Endothelial cell of umbilical vein (primary cell): ENCODE measurements around the gene LRFN3. TPM values are rescaled to one million over a fixed set of nuclear protein-coding genes. Genes with fewer than 3 reads are reported as not detected.

ENCODE experiments used
- BruUV-seq: library from RNA; stranded (reverse); fragments of 400-500 nt; replicated peaks from 2 replicates; lab custom pipeline; 2021; lab: Mats Ljungman, UMichigan
- CTCF ChIA-PET: fragments of 300-600, 350-600 bp; sonication (Branson Sonifier 250); formaldehyde crosslinking; loops from one replicate; lab custom pipeline; 2021; ENCODE audit warnings: antibody characterized with exemption, inconsistent platforms; lab: Charles Lee
- POLR2A ChIA-PET: fragments of 300-600, 350-600 bp; sonication (Branson Sonifier 250); formaldehyde crosslinking; loops from one replicate; lab custom pipeline; 2021; ENCODE audit warnings: antibody characterized with exemption, inconsistent platforms; lab: Charles Lee
- DNase-seq: peaks from one replicate; pipeline ENCODE4 v3.0.0-alpha.2; 2011; ENCODE audit warnings: low read depth, low spot score
- FAIRE-seq: peaks from 2 replicates; lab custom pipeline; 2011; peaks lifted over from hg19 to GRCh38; lab: Jason Lieb, UNC
- H2AFZ ChIP-seq: 2 replicates; pipeline ENCODE4 v1.6.0; 2012; ENCODE audit warnings: low read depth, low read length, control low read depth, inconsistent platforms
- H3K27ac ChIP-seq: 2 replicates; pipeline ENCODE4 v1.5.1; 2011; ENCODE audit warnings: low read depth, mild to moderate bottlenecking, control low read depth, low read length, moderate library complexity; ENCODE audit not compliant: insufficient read depth
- H3K27me3 ChIP-seq, 2 experiments: 2 replicates each; pipeline versions ENCODE4 v1.6.0 to v1.6.1; 2011; ENCODE audit warnings: low read length in 2 of 2, mixed read lengths in 1 of 2; ENCODE audit not compliant: control insufficient read depth in 2 of 2, insufficient read depth in 2 of 2
- H3K36me3 ChIP-seq, 2 experiments: 2 replicates in 1 of 2; 3 replicates in 1 of 2; pipeline ENCODE4 v1.5.1; 2011; ENCODE audit warnings: low read length in 2 of 2, mild to moderate bottlenecking in 1 of 2, moderate library complexity in 1 of 2; ENCODE audit not compliant: control insufficient read depth in 2 of 2, insufficient read depth in 2 of 2; ENCODE audit errors: extremely low read depth in 1 of 2
- H3K4me1 ChIP-seq: 3 replicates; pipeline ENCODE4 v1.5.1; 2011; ENCODE audit warnings: mild to moderate bottlenecking, low read length; ENCODE audit not compliant: control insufficient read depth, insufficient read depth; ENCODE audit errors: extremely low read depth
- H3K4me2 ChIP-seq: 2 replicates; pipeline ENCODE4 v1.6.1; 2011; ENCODE audit warnings: low read length, control low read depth, mixed read lengths; ENCODE audit not compliant: insufficient read depth
- H3K4me3 ChIP-seq, 3 experiments: fragments of 200-600 bp in 1 of 3; sonication (generic), shearing (Covaris generic) in 1 of 3; replicated peaks in 1 of 3; 2 replicates each; pipeline ENCODE4 v1.5.1; 2011 to 2016; ENCODE audit warnings: control low read depth in 3 of 3, low read length in 3 of 3, mild to moderate bottlenecking in 2 of 3, inconsistent platforms in 1 of 3, low read depth in 1 of 3, moderate library complexity in 1 of 3; ENCODE audit not compliant: insufficient read depth in 1 of 3
- H3K79me2 ChIP-seq: 2 replicates; pipeline ENCODE4 v1.6.0; 2012; ENCODE audit warnings: low read length, inconsistent platforms; ENCODE audit not compliant: control insufficient read depth, insufficient read depth
- H3K9ac ChIP-seq: replicated peaks from 2 replicates; pipeline ENCODE3; 2011; ENCODE audit warnings: low read length, control low read depth; ENCODE audit not compliant: insufficient read depth; ENCODE audit errors: extremely low read depth
- H3K9me1 ChIP-seq: replicated peaks from 3 replicates; pipeline ENCODE4 v1.6.0; 2011; ENCODE audit warnings: mild to moderate bottlenecking, low read length; ENCODE audit not compliant: control insufficient read depth, insufficient read depth; ENCODE audit errors: extremely low read depth
- H3K9me3 ChIP-seq: replicated peaks from 2 replicates; pipeline ENCODE4 v1.5.1; 2012; ENCODE audit warnings: low read length, inconsistent platforms; ENCODE audit not compliant: control insufficient read depth, insufficient read depth
- H4K20me1 ChIP-seq: replicated peaks from 2 replicates; pipeline ENCODE3; 2011; ENCODE audit warnings: mild to moderate bottlenecking, low read length; ENCODE audit not compliant: control insufficient read depth, insufficient read depth; ENCODE audit errors: extremely low read depth
- CTCF ChIP-seq, 2 donors: IDR thresholded peaks; 1 replicate in 1 of 2; 2 replicates in 1 of 2; pipeline ENCODE4 v1.5.1; 2011; ENCODE audit warnings: low read length in 2 of 2, mild to moderate bottlenecking in 2 of 2, moderate library complexity in 2 of 2, control low read depth in 1 of 2, inconsistent platforms in 1 of 2, low read depth in 1 of 2; ENCODE audit not compliant: insufficient read depth in 1 of 2; ENCODE audit errors: extremely low read depth in 1 of 2
- EZH2 ChIP-seq: IDR thresholded peaks from 2 replicates; pipeline ENCODE4 v1.6.1; 2012; ENCODE audit warnings: borderline replicate concordance, low read depth, mild to moderate bottlenecking, moderate library complexity, low read length, inconsistent platforms; ENCODE audit not compliant: severe bottlenecking
- FOS ChIP-seq: IDR thresholded peaks from 2 replicates; pipeline ENCODE4 v1.6.1; 2011; ENCODE audit warnings: mild to moderate bottlenecking, low read length, moderate library complexity, borderline replicate concordance; ENCODE audit not compliant: insufficient read depth
- GATA2 ChIP-seq: IDR thresholded peaks from 2 replicates; pipeline ENCODE4 v1.7.0; 2011; ENCODE audit warnings: low read depth, mild to moderate bottlenecking, moderate library complexity, mixed read lengths, low read length; ENCODE audit not compliant: insufficient read length, insufficient read depth
- JUN ChIP-seq: IDR thresholded peaks from 2 replicates; pipeline ENCODE4 v1.6.1; 2011; ENCODE audit warnings: borderline replicate concordance, low read depth; ENCODE audit not compliant: insufficient read length, insufficient read depth
- MAX ChIP-seq: IDR thresholded peaks from 2 replicates; pipeline ENCODE4 v1.6.1; 2011; ENCODE audit not compliant: insufficient read depth, insufficient read length
- MYC ChIP-seq: IDR thresholded peaks from one replicate; pipeline ENCODE4 v1.6.1; 2011; ENCODE audit warnings: mild to moderate bottlenecking, low read depth, low read length
- POLR2A ChIP-seq: IDR thresholded peaks from 2 replicates; pipeline ENCODE4 v1.6.1; 2012; ENCODE audit warnings: low read depth, mild to moderate bottlenecking, control low read depth, low read length
- POLR2AphosphoS5 ChIP-seq: IDR thresholded peaks from 2 replicates; pipeline ENCODE4 v1.6.1; 2012; ENCODE audit warnings: low read depth, mild to moderate bottlenecking, control low read depth, low read length, moderate library complexity; ENCODE audit not compliant: insufficient read depth
- dilution Hi-C: fragments of 300-500 bp; cut with MboI; formaldehyde crosslinking; loops from one replicate; pipeline ENCODE4 v1.15.0; 2019; ENCODE audit warnings: low sequenced_read_pairs; ENCODE audit not compliant: extremely low pct_ligation_motif_present
- intact Hi-C: fragments of 100-400 bp; cut with micrococcal nuclease; formaldehyde crosslinking; loops from one replicate; pipeline ENCODE4 v1.10.0; 2022
- polyA plus RNA-seq, 4 experiments: library from polyadenylated mRNA; depleted of rRNA in 3 of 4; stranded (reverse) in 3 of 4; unstranded in 1 of 4; fragments of >200 nt; gene quantifications; 2 replicates each; pipeline versions ENCODE4 v1.2.1 to v1.2.3, GENCODE V29; 2011 to 2012; ENCODE audit warnings: missing spikeins in 1 of 4
- total RNA-seq: library from RNA; stranded (reverse); gene quantifications from 2 replicates; pipeline ENCODE4 v1.2.3, GENCODE V29; 2021

Gene LRFN3
- total and polyA plus RNA-seq, 2 donors (not counting 3 experiments of a cell fraction or from before 2014, with no cell fraction given), result 4.1 to 15.9 TPM

- CTCF ChIA-PET, result no interaction called here
- Histone ChIP-seq H3K27me3 (no peaks in the 10 kb centered on the region), H3K4me3 (no peak overlapping the region), H3K36me3 (no peaks in the 10 kb centered on the region), H3K9me1 (no peaks in the 10 kb centered on the region), H3K4me1 (no peaks in the 10 kb centered on the region), H3K4me2 (no peak overlapping the region), H3K9ac (no peak overlapping the region), H2AFZ (no peak overlapping the region), H3K9me3 (no peaks in the 10 kb centered on the region), H3K79me2 (no peaks in the 10 kb centered on the region), H4K20me1 (no peaks in the 10 kb centered on the region), H3K27ac (no peak overlapping the region)
- dilution Hi-C loops (no loop called here), intact Hi-C loops (no loop called here)
- TF ChIP-seq POLR2AphosphoS5, result no peak
- no peak for TF ChIP-seq GATA2
- no peak for TF ChIP-seq CTCF (IDR thresholded peaks at IDR 0.05; ENCODE audit: extremely low read depth in 1 of 2, insufficient read depth in 1 of 2, low read depth in 1 of 2, low read length in 2 of 2)
- TF ChIP-seq FOS, result no peak
- TF ChIP-seq POLR2A, result no peak
- no peak for TF ChIP-seq MAX
- no peak for TF ChIP-seq EZH2
- TF ChIP-seq JUN, result no peak
- TF ChIP-seq MYC, result no peak
- POLR2A ChIA-PET, result no interaction called here
- DNase-seq (no peak), FAIRE-seq (no peak)
- BruUV-seq, result no TSS peak
Measured at GRCh38 chr19:35913589-35913988, 22.6 kb upstream of the LRFN3 start.
